Measurements from ENCODE around the gene ZNF469. TPM values are rescaled to one million over a fixed set of nuclear protein-coding genes. Genes with fewer than 3 reads are reported as not detected.

The ZNF469 gene
- total RNA-seq, 1 donor from 2014 or later: 1.5 TPM

DNA sequence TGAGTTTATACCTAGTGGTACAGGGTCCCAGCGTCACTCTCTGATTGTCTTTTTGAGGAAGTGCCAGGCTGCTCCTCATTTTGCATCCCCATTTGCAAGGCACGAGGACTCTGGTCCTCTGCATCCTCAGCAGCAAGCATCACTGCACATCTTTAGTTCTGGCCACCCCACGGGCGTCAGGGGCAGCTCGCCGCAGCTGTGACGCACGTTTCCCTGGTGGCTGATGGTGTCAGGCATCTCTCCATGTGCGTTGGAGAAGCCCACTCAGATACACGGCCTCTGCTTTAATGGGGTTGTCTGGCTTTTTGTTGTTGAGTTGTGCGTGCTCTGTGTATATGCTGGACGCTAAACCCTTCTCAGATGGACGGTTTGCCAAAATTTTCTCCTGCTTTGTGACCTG lies 45.2 kb upstream of the ZNF469 start:
- Mint-ChIP-seq H3K27ac (no peak overlapping the region), H3K9me3 (no peaks in the 10 kb centered on the region), H3K4me1 (ENCODE audit: unreplicated experiment) (no peaks in the 10 kb centered on the region), H3K36me3 (no peaks in the 10 kb centered on the region), H3K27me3 (no peaks in the 10 kb centered on the region), H3K4me3 (no peak overlapping the region)
- DNase-seq (ENCODE audit: extremely low spot score, unreplicated experiment): no peak
- TF ChIP-seq, protein P1, sequence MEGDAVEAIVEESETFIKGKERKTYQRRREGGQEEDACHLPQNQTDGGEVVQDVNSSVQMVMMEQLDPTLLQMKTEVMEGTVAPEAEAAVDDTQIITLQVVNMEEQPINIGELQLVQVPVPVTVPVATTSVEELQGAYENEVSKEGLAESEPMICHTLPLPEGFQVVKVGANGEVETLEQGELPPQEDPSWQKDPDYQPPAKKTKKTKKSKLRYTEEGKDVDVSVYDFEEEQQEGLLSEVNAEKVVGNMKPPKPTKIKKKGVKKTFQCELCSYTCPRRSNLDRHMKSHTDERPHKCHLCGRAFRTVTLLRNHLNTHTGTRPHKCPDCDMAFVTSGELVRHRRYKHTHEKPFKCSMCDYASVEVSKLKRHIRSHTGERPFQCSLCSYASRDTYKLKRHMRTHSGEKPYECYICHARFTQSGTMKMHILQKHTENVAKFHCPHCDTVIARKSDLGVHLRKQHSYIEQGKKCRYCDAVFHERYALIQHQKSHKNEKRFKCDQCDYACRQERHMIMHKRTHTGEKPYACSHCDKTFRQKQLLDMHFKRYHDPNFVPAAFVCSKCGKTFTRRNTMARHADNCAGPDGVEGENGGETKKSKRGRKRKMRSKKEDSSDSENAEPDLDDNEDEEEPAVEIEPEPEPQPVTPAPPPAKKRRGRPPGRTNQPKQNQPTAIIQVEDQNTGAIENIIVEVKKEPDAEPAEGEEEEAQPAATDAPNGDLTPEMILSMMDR (conservative IDR thresholded peaks at IDR 0.05): no peak

DNA sequence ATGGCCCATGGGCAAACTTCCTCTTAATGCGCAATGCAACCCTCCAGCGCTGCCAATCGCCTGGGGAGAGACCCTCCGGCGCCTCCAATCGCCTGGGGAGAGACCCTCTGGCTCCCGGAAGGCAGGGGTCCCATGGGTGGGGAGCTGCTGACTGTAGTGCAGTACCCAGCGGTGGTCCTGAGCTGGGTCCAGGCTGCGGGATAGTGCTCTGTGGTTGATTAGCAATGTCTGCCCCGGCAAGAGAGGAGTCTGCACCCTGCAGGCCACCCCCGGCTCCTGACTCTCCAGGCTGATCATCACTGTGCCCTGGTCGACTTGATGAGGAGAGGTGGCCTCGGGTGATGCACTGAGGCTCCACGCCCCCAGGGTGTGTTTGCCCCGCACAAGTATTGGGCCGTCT lies 44.6 kb upstream of the ZNF469 start:
- TF ChIP-seq, protein P1 (conservative IDR thresholded peaks at IDR 0.05): no peak
- no peak overlapping the region for H3K27ac Mint-ChIP-seq
- no peak overlapping the region for H3K4me3 Mint-ChIP-seq
- H3K4me1 Mint-ChIP-seq (ENCODE audit: unreplicated experiment): no peaks in the 10 kb centered on the region
- no peaks in the 10 kb centered on the region for H3K27me3 Mint-ChIP-seq
- no peaks in the 10 kb centered on the region for H3K36me3 Mint-ChIP-seq
- DNase-seq (ENCODE audit: extremely low spot score, unreplicated experiment): no peak
- peaks cover 2% of the 10 kb centered on the region for H3K9me3 Mint-ChIP-seq

DNA sequence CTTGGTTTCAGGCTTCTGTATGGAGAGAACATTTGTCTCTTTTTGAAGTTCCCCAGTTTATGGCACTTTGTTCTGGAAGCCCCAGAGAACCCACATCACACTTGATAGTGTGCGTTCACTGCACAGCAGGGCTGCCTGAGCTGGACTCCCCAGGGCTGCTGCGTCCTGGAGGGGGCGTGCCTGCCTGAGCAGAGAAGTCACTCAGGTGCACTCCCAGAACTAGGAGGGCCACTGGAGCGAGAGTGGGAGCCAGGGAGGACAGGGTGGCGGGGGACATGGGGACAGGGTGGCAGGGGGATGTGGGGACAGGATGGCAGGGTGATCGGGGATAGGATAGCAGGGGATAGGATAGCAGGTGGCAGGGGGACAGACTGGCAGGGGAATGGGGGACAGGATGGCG lies 43.9 kb upstream of the ZNF469 start:
- no peaks in the 10 kb centered on the region for H3K36me3 Mint-ChIP-seq

DNA sequence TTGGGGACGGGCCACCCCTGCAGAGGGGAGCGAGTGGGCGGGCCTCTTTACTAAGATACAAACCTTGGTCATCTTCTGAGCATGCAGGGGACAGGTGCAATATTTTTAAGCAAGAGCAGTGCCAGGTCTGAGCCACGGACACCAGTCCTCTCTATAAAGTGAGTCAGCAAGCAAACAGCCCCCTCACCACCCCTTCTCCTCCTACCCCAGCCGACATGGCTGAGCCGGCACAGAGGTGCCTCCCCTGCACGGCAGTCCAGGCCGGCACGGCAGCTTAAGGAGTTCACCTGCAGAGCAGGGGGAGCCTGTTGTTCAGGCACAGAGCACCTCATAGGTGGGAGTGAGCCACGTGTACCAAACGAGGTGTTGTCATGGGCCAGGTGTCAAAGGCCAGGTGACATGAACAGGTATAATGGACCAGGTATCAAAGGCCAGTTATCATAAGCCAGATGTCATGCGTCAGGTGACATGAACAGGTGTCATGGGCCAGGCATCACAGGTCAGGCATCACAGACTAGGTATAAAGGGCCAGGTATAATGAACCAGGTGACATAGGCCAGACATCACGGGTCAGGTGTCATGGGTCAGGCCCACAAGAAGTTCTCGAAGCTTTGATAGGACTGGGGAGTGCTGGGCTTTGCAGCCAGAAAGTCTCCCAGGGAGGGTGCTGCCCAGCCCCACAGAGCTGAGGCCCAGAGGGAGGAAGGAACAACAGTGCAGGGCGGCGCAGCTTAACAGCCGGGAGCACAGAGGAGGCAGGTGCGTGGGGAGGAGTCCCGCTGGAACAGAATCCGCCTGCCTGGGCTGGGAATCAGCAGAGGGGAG lies 42.6 kb upstream of the ZNF469 start:
- Mint-ChIP-seq H3K4me3 (no peak overlapping the region), H3K27me3 (no peaks in the 10 kb centered on the region), H3K9me3 (peaks cover 9% of the 10 kb centered on the region), H3K4me1 (ENCODE audit: unreplicated experiment) (no peaks in the 10 kb centered on the region), H3K36me3 (no peaks in the 10 kb centered on the region), H3K27ac (no peak overlapping the region)
- TF ChIP-seq, protein P1 (conservative IDR thresholded peaks at IDR 0.05): no peak
- DNase-seq (ENCODE audit: extremely low spot score, unreplicated experiment): no peak

More for the DNA sequence above, 43.9 kb upstream of the ZNF469 start:
- TF ChIP-seq, protein P1 (conservative IDR thresholded peaks at IDR 0.05): no peak
- no peak for DNase-seq (ENCODE audit: extremely low spot score, unreplicated experiment)
- Mint-ChIP-seq H3K9me3 (peaks cover 9% of the 10 kb centered on the region), H3K4me1 (ENCODE audit: unreplicated experiment) (no peaks in the 10 kb centered on the region), H3K27me3 (no peaks in the 10 kb centered on the region), H3K27ac (no peak overlapping the region), H3K4me3 (no peak overlapping the region)

DNA sequence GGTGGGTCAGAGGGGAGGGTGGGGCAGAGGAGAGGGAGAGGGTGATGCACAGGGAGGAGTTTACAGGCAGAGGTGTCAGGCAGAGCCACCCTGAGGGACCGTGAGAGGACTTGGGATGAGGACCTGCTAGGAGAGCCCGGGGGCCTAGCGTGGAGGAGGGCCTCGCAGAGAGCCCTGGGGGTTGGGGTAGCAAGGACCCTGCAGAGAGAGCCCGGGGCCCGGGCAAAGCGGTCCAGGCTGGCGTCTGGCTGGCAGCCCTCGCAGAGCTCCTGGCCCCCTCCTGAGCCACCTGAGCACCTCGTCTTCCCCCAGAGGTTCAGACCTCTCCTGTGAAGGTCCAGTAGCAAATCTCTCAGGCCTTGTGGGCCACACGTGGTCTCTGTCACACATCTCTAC lies 42.0 kb upstream of the ZNF469 start:
- TF ChIP-seq, protein P1 (conservative IDR thresholded peaks at IDR 0.05): no peak
- no peaks in the 10 kb centered on the region for H3K27me3 Mint-ChIP-seq
- peaks cover 9% of the 10 kb centered on the region for H3K9me3 Mint-ChIP-seq
- no peak overlapping the region for H3K27ac Mint-ChIP-seq
- no peaks in the 10 kb centered on the region for H3K4me1 Mint-ChIP-seq (ENCODE audit: unreplicated experiment)
- no peak for DNase-seq (ENCODE audit: extremely low spot score, unreplicated experiment)
- no peak overlapping the region for H3K4me3 Mint-ChIP-seq
- H3K36me3 Mint-ChIP-seq: no peaks in the 10 kb centered on the region
